H1 (cell line): ENCODE data around the gene SLC17A3. TPM values are rescaled to one million over a fixed set of nuclear protein-coding genes. Genes with fewer than 3 reads are reported as not detected.

Experiments used
- EP300 ChIP-seq, 2 experiments: IDR thresholded peaks; 1 replicate in 1 of 2; 2 replicates in 1 of 2; pipeline ENCODE4 v1.6.1; 2011 to 2012; ENCODE audit warnings: low read depth in 2 of 2, low read length in 2 of 2, mild to moderate bottlenecking in 2 of 2, borderline replicate concordance in 1 of 2, inconsistent platforms in 1 of 2, moderate library complexity in 1 of 2
- GTF2F1 ChIP-seq: IDR thresholded peaks from 2 replicates; pipeline ENCODE4 v1.6.1; 2012; ENCODE audit warnings: low read depth, low read length, improper control_type of control experiment, borderline replicate concordance
- KDM1A ChIP-seq: fragments of 200-600, 300-600 bp; sonication (generic); IDR thresholded peaks from 2 replicates; pipeline ENCODE4 v1.7.1; 2016; ENCODE audit warnings: mild to moderate bottlenecking, low read length, borderline replicate concordance
- MAFK ChIP-seq: IDR thresholded peaks from 2 replicates; pipeline ENCODE4 v1.6.1; 2012; ENCODE audit warnings: low read depth, mild to moderate bottlenecking, improper control_type of control experiment, low read length
- RXRA ChIP-seq: IDR thresholded peaks from 2 replicates; pipeline ENCODE4 v1.6.1; 2011; ENCODE audit warnings: low read depth, mild to moderate bottlenecking, low read length, moderate library complexity; ENCODE audit not compliant: insufficient read depth
- polyA plus RNA-seq, 7 experiments: library from polyadenylated mRNA; depleted of rRNA in 3 of 7; stranded (reverse) in 5 of 7; unstranded in 2 of 7; fragments of >200 nt in 5 of 7; fragments of 200-250 nt in 2 of 7; gene quantifications; 1 replicate in 5 of 7; 2 replicates in 1 of 7; 4 replicates in 1 of 7; pipeline versions ENCODE4 v1.2.1 to v1.2.3, GENCODE V29; 2011 to 2013; ENCODE audit warnings: missing spikeins in 2 of 7, mixed read lengths in 2 of 7
- total RNA-seq: library from RNA; stranded (reverse); fragmentation: NEBNext Ultra II Directional; extraction: Animal tissue kit (Norgen Biotek cat#: 25700); gene quantifications from 2 replicates; pipeline ENCODE4 v1.2.1, GENCODE V29; 2021
- TF ChIP-seq, protein P1 (sequence below): IDR thresholded peaks from 2 replicates; pipeline ENCODE4 v1.6.1; 2012; ENCODE audit warnings: low read length, inconsistent platforms

Gene SLC17A3
- total and polyA plus RNA-seq, 2 of the 8 experiments (the other 6 are each of a cell fraction or from before 2014, with no cell fraction given), result not detected

GRCh38 chr6:25907475-25908014 is 33.5 kb upstream of the SLC17A3 start (continued):
- TF ChIP-seq, protein P1, sequence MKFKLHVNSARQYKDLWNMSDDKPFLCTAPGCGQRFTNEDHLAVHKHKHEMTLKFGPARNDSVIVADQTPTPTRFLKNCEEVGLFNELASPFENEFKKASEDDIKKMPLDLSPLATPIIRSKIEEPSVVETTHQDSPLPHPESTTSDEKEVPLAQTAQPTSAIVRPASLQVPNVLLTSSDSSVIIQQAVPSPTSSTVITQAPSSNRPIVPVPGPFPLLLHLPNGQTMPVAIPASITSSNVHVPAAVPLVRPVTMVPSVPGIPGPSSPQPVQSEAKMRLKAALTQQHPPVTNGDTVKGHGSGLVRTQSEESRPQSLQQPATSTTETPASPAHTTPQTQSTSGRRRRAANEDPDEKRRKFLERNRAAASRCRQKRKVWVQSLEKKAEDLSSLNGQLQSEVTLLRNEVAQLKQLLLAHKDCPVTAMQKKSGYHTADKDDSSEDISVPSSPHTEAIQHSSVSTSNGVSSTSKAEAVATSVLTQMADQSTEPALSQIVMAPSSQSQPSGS, result no peak
- TF ChIP-seq RXRA, result no peak
- no peak for TF ChIP-seq EP300 (IDR thresholded peaks at IDR 0.05; ENCODE audit: borderline replicate concordance in 1 of 2, low read depth in 2 of 2, low read length in 2 of 2)
- TF ChIP-seq MAFK, result no peak
- TF ChIP-seq KDM1A, result no peak
- TF ChIP-seq GTF2F1, result no peak
